Left kidney (tissue), 2 donors: ENCODE results near the gene CAMK2D. TPM values are rescaled to one million over a fixed set of nuclear protein-coding genes. Genes with fewer than 3 reads are reported as not detected.
"Not testable (repeated sequence)": the region's sequence is repeated elsewhere in the genome, so short reads cannot be mapped to it uniquely, and the experiment has no call there.

Experiments
- DNase-seq: peaks from one replicate; pipeline ENCODE4 v3.0.0-alpha.2; 2013
- polyA plus RNA-seq: library from polyadenylated mRNA; unstranded; fragments of 120-200 nt; gene quantifications from one replicate; pipeline ENCODE4 v1.2.1, GENCODE V29; 2013; ENCODE audit not compliant: insufficient read length

CAMK2D gene
- polyA plus RNA-seq, 1 donor: 89.0 TPM

DNA sequence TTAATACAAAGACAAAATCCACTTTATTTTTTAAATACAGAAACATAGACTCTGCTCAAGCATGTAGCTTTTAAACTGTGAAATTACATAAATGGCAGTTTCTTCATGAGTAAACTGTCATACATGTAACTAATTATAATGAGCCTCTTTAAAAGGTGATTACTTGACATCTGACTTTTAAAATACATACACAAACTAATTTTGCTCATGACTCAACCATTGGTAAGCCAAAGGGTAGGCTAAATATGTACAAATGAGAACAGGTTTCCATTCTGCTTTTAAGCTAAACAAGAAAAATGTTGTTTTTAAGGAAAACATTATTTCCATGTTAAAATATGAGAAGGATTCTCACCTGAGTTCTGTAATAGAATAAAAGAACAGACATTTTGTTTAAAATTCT is 27.9 kb downstream of the CAMK2D start:
- no peak for DNase-seq

DNA sequence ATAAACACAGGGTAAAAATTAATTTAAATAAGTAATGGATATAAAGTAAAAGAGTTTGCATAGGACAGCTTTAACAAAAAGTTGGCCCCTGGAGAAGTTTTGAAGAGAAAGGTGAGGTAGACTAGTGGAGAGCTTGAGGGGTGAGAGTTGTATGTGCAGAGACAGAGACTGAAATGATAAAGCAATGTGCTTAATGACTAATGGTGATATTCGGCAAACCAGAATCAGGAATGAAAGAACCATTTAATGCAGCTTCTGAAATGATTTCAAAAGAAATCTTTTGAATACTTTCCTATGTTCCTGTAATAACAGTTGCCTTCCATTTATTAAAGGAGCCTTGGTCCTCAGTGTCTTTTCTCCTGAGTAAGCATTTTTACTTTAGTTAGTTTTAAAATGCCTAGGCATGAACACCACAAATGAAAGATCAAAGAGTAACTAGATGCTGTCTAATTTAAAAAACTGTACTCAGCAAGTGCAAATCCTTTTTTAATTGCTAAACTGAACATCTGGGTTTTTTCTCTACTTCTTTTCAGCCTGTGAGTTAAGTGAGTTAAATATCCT is 28.5 kb downstream of the CAMK2D start:
- no peak for DNase-seq

DNA sequence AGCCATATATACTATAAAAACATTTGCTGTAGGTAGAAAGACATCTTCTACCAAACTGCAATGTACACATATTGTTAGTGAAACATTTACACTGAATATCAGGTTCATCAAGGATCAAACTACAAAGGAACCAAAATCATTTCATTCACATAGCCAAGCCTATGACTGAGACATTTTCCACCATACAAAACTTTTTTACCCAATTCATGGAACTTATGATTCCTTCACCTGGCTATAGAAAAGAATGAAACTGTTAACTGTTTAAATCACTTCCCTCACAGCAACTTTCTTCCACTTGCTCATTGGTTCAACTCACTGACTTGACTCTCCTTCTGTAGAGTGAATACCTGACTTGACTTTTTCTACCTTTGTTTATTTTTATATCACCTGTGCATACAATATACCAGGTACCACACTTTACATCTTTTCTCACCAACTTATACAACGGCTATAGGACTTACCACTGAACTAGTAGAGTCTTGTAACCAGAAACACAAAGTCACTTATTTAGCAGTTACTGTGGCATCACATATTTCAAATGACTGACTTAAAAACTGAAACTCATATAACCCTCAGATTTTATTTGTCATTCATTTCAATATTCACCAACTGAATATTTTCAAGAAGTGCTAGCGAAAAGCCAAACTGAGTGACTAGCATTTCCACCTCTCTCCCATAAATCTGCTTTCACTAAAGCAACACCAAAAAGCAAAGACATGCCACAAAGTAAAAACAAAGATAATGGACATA is 30.9 kb downstream of the CAMK2D start:
- DNase-seq: no peak

DNA sequence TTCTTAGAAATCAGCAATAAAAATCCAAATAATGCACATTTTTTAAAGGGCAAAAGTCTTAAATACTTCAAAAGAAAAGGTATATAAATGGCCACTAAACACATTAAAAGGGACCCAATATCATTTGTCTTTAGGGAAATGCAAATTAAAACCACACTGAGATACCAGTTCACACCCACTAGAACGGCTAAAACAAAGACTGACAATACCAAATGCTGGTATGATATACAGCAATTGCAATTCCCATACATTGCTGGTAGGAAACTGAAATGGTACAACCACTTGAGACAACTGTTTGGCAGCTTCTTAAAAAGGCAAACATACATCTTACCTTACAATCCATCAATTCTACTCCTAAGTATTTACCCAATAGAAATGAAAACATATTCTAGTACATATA is 33.7 kb downstream of the CAMK2D start:
- no peak for DNase-seq

DNA sequence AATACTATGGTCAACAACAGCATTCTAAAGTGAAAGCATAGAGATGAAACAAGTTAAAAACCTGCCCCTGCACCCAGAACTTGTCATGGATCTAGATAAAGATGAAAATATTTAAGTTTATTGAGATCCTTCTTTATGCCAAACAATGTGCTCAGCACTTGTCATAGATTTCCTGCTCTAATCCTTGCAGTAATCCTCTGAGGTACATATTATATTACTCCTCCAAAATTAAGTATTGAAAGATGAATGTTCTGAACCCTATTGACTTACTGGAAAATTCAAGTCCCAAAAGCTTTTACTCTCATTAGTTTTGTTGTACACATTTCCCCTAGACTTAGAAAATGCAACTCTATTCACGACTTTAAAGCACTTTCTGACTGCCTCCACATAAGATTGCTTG is 35.6 kb downstream of the CAMK2D start:
- DNase-seq: no peak

DNA sequence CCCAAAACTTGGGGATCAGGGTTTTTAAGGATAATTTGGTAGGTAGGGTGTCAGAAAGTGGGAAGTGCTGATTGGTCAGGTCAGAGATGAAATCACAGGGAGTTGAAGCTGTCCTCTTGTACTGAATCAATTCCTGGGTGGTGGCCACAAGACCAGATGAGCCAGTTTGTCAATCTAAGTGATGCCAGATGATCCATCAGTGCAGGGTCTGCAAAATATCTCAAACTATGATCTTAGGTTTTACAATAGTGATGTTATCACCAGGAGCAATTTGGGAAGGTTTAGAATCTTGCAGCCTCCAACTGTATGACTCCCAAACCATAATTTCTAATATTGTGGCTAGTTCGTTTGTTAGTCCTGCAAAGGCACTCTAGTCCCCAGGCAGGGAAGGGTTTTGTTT is 43.3 kb downstream of the CAMK2D start:
- DNase-seq: no peak

DNA sequence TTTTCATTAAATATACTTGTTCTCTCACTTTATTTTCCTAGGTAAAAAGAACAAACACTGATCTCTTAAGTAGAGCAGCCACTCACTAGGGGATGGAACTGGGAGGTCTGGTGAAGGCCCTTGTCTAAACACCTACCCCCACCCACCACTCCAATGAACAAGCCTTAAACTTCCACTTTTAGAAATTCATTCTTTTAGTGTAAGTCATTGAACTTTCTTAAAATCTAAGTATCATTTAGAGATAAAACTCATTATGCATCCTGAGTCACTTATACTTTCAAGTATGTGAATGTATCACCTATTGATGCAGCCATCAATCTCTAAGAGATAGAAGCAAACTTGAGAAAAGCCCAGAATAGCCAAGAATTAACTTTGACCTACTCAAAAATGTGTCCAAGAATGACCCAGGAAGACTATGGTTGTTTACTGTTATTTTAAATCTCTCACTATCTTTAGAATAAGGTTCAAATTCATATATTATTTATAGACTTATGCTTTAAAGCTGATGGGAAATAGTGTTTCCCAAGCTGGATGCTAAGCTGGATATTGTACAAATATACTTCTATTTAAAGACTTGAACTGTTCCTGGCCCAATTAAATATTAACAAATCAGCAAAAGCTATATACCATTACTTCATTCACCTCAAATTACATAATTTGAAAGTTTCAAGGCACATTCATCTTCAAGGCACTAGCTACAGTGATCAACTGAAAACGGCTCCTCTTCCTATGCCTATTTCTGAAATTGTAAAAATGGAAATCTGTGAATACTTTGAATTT is 49.5 kb downstream of the CAMK2D start:
- no peak for DNase-seq

DNA sequence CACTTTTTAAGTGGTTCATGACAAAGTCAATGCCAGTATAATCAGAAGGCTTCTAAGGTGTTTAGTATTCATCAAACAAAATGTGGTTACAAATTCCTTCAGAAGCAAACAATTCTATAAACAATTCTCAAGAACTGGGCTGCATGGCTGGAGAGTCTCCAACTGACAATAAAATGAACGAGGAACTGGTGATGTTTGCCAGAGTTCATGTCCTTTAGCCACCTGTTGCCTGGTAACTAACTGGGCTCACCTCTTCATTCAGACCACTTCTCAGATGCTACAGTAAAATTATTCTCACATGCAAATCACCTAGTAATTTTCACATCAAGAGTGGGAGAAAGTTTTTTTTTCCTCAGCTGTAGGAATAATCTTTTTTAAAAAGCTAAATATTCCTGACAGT is 53.3 kb downstream of the CAMK2D start:
- DNase-seq: no peak

DNA sequence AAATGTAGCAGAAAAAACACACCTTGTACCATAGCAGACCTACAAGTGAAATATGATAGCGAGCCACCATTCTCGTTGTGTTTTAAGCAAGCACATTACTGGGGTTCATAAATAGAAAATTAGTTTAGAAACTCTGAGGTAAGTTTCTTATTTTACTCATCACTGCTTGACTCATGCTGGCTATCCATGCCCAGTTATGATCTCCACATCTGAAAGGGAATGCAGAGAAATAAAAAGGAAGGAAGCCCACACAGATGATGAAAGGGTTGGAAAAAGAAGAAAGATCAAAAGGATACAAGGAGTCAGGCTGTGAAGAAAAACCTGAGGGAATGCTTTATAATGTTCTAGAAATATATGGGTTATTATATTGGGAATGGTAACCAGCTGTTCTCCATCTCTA is 54.5 kb downstream of the CAMK2D start:
- DNase-seq: no peak

DNA sequence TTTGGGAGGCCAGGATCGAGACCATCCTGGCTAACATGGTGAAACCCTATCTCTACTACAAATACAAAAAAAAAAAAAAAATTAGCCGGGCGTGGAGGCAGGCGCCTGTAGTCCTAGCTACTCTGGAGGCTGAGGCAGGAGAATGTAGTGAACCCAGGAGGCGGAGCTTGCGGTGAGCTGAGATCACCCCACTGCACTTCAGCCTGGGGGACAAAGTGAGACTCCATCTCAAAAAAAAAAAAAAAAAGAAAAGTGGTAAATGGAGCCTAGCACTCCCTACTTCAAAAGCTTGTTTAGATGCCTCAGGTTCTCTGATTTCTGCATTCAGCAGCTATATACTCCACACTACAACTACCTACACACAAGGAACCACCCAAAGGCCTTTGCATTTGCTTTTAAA is 56.4 kb downstream of the CAMK2D start:
- not testable (repeated sequence) for DNase-seq

DNA sequence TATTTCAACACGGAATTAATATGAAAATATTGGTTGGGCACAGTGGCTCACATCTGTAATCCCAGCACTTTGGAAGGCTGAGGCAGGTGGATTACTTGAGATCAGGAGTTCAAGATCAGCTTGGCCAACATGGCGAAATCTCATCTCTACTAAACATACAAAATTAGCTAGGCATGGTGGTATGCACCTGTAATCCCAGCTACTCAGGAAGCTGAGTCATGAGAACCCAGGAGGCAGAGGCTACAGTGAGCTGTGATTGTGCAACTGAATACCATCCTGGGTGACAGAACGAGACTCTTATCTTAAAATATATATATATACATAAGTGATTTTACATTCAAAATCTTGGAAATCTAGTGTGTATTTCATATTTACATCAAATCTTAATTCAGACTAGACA is 58.9 kb downstream of the CAMK2D start:
- DNase-seq: not testable (repeated sequence)

DNA sequence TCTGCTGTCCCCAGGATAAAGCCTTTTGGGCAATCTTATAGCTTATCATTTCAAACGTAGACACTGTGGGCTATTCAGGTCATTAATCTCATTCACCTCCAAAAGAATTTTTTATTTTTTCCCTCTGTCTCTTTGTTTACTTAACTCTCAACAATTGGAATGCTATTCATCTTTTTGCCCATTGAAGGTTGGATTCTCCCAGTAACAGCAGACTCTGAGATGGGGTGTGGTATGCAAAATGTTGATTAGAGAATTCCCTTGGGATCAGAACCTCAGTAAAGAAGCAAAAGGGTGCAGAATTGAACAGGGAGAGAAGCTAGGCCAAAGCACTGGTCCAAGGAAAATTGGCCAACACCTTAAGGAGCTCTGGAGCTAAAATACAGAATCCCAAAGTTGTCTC is 60.4 kb downstream of the CAMK2D start:
- DNase-seq: no peak

DNA sequence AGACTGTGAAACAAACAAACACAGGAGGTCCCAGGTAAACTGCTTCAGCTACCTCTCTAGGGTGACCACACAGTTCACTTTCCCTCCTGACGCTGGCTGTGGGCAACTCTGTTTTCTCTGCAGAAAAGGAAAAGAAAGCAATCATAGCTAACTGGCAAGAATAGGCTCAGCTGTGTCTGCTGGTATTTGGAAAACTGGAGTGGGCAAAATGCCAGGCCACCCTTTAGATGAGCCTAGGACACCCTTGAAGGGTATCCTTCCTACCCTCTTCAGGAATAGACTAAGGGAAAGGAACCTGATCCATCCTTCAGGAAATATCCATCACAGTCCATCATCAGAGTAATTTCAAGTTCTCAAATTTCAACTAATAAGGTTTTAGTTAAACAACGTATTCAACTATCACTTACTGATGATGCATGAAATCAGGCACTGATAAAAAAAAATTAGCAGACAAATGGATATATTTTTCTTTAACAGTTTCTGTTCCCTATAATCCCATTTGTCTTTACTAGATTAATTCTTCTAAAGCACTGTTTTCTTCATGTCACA is 60.9 kb downstream of the CAMK2D start:
- DNase-seq: no peak

DNA sequence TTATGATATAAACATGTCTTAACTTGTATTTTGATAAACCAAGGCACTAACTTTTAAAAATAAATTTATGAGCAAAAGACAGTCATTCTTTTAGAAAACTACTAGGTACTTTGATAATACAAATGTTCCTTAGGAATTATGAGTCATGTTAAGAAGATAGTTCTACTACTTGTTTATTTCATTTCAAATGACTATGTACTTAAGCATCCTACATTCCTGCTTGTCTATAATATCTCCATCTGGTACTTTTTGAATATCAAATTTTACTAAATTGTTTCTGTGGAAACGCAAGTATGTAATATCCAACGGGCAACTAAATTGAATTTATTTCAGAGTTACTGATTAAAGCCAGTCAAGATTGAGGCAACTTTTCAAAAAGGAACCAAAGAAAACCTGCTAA is 61.8 kb downstream of the CAMK2D start:
- DNase-seq: no peak

DNA sequence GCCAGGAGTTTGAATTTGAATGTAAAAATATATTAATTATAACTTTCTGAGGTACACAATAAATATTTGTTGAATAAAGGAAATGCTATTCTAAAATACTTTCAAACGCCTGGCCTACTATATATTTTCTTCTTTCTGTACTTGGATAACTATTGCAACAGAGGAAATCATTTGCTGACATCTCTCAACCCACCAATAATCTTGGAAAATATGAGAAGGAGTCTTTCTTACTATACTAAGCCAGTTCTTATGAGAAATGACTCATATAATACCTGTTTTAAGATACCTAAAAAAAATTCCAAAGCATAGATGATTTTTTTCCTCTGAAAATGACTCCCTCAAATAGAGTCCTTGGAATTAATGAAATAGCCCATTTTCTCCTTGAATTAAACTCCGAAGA is 64.1 kb downstream of the CAMK2D start:
- DNase-seq: no peak

DNA sequence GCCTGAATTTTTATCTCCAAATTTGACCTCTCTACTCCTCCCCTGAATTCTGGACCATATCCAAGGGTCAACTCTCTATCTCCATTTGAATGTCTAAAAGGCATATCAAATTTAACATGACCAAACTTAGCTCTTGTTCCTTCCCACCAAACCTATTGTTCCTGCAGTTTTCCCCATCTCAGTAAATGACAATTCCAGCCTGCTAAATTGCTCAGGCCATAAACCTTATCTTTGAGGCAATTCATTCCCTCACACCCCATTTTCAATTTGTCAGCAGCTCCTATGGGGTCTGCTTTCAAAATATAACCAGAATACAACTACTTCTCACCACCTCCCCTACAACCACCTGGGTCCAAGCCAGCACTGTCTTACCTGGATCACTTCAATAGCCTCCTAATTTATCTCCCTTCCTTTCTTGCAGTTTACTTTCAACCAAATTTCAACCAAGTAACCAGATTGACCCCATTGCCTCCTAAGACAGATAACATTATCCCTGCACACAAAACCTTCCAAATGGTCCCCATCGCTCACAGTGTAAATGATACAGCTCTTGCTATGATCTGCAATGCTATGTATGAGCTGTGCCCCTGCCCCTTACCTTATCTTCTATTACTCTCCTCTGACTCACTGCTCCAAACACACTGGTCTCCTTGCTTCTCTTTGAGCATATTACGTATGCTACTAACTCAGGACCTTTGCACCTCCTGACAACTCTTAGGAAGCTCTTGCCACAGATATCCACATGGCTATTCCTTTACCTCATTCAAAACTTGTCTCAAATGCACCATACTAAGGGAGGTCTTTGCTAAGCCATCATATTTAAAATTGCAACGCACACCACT is 66.0 kb downstream of the CAMK2D start:
- no peak for DNase-seq

DNA sequence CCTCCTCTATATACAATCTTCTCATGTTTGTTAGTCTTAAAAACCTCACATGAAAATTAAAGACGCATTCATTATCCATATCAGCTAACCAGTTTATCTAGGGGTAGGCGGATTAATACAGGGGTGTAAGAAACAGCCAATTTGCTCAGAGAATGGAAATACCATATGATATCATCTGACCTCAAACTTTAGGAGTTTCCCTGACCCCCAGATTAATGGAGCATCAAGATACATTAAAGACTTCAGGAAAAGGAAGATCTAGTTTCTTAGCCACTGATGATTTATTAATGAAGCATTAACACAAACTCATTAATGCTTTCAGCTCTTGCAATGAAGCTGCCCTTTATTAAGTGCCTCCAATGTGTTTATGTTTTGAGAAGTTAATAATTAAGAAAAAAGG is 67.5 kb downstream of the CAMK2D start:
- peak; percentile 48 for DNase-seq

DNA sequence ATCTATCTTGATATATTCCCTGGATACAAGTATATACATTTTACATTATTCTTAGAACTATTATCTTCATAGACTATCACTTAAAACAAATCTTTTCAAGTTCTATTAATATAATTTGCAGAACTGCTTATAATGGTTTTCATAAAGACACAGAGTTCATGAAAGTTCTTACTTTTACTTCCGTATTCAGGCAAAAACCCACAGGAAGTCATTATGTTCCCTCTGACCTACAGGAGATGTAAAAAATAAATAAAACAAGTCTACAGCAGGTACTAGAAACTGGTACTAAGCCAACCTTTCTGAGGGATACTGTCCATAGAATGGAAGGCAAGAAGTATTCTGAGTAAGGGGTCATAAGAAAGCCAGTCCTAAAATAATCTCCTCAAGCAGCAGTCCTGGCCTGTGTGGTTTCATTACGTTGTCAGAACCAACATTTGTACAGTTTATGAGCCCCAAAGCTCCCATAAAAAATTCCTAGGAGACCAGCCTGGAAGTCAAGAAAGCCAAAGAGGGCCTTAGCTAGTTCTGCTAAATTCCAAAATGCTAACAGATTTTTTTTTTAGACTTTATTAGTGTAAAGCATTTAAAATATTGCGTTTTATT is 68.6 kb downstream of the CAMK2D start:
- no peak for DNase-seq

DNA sequence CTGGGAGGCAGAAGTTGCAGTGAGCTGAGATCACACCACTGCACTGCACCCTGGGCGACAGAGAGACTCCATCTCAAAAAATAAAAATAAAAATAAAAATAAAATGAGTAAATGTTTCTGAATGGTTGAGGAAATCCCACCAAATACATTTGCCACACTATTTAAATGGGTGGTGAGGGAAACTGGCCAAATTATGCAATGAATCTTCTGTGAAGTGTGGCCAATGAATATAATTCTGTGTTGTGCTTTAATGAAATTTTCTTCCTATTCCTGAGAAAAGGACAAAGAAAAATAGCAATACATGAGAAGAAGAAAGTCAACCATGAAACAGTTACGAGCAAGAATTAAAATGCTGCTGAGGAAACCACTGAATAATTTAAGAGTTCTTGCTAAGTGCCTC is 69.9 kb downstream of the CAMK2D start:
- no peak for DNase-seq

DNA sequence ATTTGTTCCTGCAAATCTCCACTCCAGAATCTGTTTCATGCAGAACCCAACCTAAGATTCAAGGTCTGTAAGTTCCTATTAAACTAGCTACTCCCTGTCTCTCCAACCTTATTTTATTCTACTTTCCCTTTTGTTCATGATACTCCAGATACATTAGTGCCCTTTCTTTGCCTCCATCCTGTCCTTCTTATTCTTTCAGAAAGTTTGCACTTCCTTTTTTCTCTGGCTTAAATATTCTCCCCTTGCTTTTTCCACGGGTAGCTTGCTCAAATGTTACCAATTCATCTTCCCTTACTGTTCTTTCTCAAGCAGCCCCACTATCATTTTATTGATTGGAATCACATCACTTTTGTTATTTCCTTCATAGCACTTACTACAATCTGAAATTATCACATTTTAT is 72.1 kb downstream of the CAMK2D start:
- no peak for DNase-seq

DNA sequence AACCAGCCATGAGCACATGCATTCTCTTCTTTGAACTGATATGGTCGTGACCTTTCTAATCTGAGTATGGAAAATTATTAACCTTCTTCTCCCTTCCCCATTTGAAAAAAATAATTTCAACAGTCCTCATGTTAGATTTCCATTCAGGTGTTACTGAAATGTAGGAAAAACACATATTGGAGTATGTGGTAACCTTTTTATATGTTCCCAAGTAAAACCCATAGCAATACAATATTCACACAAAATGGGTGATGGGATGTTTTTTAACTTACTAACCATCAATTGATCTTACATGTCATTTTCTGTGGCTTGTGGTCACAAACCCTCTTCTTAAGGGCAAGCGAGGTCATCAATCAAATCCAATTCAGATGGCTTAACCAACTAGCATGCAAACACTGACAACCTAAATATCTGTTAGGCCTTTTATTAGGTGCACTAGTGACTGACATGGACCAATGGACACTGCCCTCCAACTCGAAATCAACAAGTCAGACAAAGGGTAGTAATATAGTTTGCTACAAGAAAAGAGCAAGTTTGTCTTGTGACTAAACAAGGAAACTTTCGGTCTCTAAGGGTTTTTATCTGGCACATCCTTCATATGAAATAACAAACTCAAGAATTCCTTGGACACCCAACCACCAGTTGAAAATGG is 74.3 kb downstream of the CAMK2D start:
- DNase-seq: no peak
